ENCODE data around the gene RBM3. TPM values are rescaled to one million over a fixed set of nuclear protein-coding genes. Genes with fewer than 3 reads are reported as not detected.
"Not testable (repeated sequence)": the region's sequence is repeated elsewhere in the genome, so short reads cannot be mapped to it uniquely, and the experiment has no call there.

RBM3 gene
- total RNA-seq (100 to 1,000 TPM in 1 of 2 donors, 10 to 100 TPM in 1; 82.3 to 217 TPM), polyA plus RNA-seq (ENCODE audit: insufficient read length in 6 of 6) (100 to 1,000 TPM; 350 to 454 (median 390) TPM)
- long read RNA-seq, donor 1, transcript RBM3-203 (7 exons, 2,162 nt), result major isoform, 101 of 242 reads
- long read RNA-seq, donor 1, partial matches to known transcripts, result 122 of 242 reads
- long read RNA-seq, donor 1, other reads (novel, unspliced or antisense), result 6 of 242 reads
- long read RNA-seq, donor 2, transcript RBM3-203 (7 exons, 2,162 nt), result major isoform, 109 of 231 reads
- long read RNA-seq, donor 2, partial matches to known transcripts, result 111 of 231 reads
- long read RNA-seq, donor 2, other reads (novel, unspliced or antisense), result 5 of 231 reads
- long read RNA-seq, donor 3, transcript RBM3-203 (7 exons, 2,162 nt), result major isoform, 105 of 122 reads
- long read RNA-seq, donor 3, transcript RBM3-202 (6 exons, 1,130 nt), result minor isoform, 6 of 122 reads
- long read RNA-seq, donor 3, partial matches to known transcripts, result 8 of 122 reads
- long read RNA-seq, donor 3, other reads (novel, unspliced or antisense), result 0 of 122 reads
- long read RNA-seq, donor 4, transcript RBM3-203 (7 exons, 2,162 nt), result major isoform, 38 of 61 reads
- long read RNA-seq, donor 4, transcript RBM3-204 (8 exons, 1,375 nt), result minor isoform, 11 of 61 reads
- long read RNA-seq, donor 4, partial matches to known transcripts, result 4 of 61 reads
- long read RNA-seq, donor 4, other reads (novel, unspliced or antisense), result 8 of 61 reads
- long read RNA-seq, donor 5, transcript RBM3-203 (7 exons, 2,162 nt), result major isoform, 90 of 130 reads
- long read RNA-seq, donor 5, partial matches to known transcripts, result 31 of 130 reads
- long read RNA-seq, donor 5, other reads (novel, unspliced or antisense), result 0 of 130 reads
- long read RNA-seq, donor 6, transcript RBM3-203 (7 exons, 2,162 nt), result major isoform, 121 of 164 reads
- long read RNA-seq, donor 6, partial matches to known transcripts, result 18 of 164 reads
- long read RNA-seq, donor 6, other reads (novel, unspliced or antisense), result 14 of 164 reads
- long read RNA-seq, donor 7, transcript RBM3-202 (6 exons, 1,130 nt), result minor isoform, 6 of 79 reads
- long read RNA-seq, donor 7, transcript RBM3-203 (7 exons, 2,162 nt), result major isoform, 26 of 79 reads
- long read RNA-seq, donor 7, partial matches to known transcripts, result 43 of 79 reads
- long read RNA-seq, donor 7, other reads (novel, unspliced or antisense), result 0 of 79 reads
- long read RNA-seq, donor 8, transcript RBM3-204 (8 exons, 1,375 nt), result minor isoform, 5 of 88 reads
- long read RNA-seq, donor 8, transcript RBM3-203 (7 exons, 2,162 nt), result major isoform, 69 of 88 reads
- long read RNA-seq, donor 8, partial matches to known transcripts, result 7 of 88 reads
- long read RNA-seq, donor 8, other reads (novel, unspliced or antisense), result 0 of 88 reads
- long read RNA-seq, donor 9, result 0 reads
- long read RNA-seq, donor 10, transcript RBM3-203 (7 exons, 2,162 nt), result major isoform, 115 of 136 reads
- long read RNA-seq, donor 10, partial matches to known transcripts, result 3 of 136 reads
- long read RNA-seq, donor 10, other reads (novel, unspliced or antisense), result 12 of 136 reads
- long read RNA-seq, donor 11, transcript RBM3-208 (6 exons, 724 nt), result minor isoform, 6 of 71 reads
- long read RNA-seq, donor 11, transcript RBM3-203 (7 exons, 2,162 nt), result major isoform, 57 of 71 reads
- long read RNA-seq, donor 11, partial matches to known transcripts, result 0 of 71 reads
- long read RNA-seq, donor 11, other reads (novel, unspliced or antisense), result 0 of 71 reads
- long read RNA-seq, donor 12, transcript RBM3-203 (7 exons, 2,162 nt), result major isoform, 60 of 99 reads
- long read RNA-seq, donor 12, partial matches to known transcripts, result 29 of 99 reads
- long read RNA-seq, donor 12, other reads (novel, unspliced or antisense), result 0 of 99 reads

- H3K9me3 ChIP-seq, result no peaks in the 10 kb centered on the region
- H3K36me3 ChIP-seq, result peaks cover 0 to 45% of the 10 kb centered on the region in 2 donors
- intact Hi-C loops (cut with DNase I), result no loop called here
- peak within 1 kb of the TSS; percentile 98 for H3K27ac ChIP-seq
- H3K4me3 ChIP-seq, result peak within 1 kb of the TSS; percentile 62 to 64
- no peaks in the 10 kb centered on the region for H3K27me3 ChIP-seq
- DNase-seq, result peak; percentile 82 to 95 (median 95)
- ATAC-seq, result peak; percentile 98
- peaks cover 0 to 26% of the 10 kb centered on the region in 2 donors for H3K4me1 ChIP-seq
- peak; percentile 25 to 35 for TF ChIP-seq CTCF (IDR thresholded peaks at IDR 0.05)
Measured at GRCh38 chrX:48574270-48575266, at the start of gene RBM3. Gene RBM3 (plus strand): TSS chrX:48574484. CDS start chrX:48575181, 697 bp downstream.

GRCh38 chrX:48525853-48526252 lies 48.4 kb upstream of the RBM3 start:
- DNase-seq; H3K27ac ChIP-seq; intact Hi-C loops (cut with DNase I); H3K9me3 ChIP-seq; H3K4me3 ChIP-seq; H3K27me3 ChIP-seq; ATAC-seq: not testable (repeated sequence)
- H3K36me3 ChIP-seq, result peaks cover 0 to 22% of the 10 kb centered on the region in 2 donors
- H3K4me1 ChIP-seq, result peaks cover 0 to 10% of the 10 kb centered on the region in 2 donors

GRCh38 chrX:48530736-48531135 lies 43.5 kb upstream of the RBM3 start:
- intact Hi-C loops (cut with DNase I), result no loop called here
- Histone ChIP-seq H3K4me1 (no peaks in the 10 kb centered on the region), H3K36me3 (peaks cover 0 to 22% of the 10 kb centered on the region in 2 donors), H3K9me3 (no peaks in the 10 kb centered on the region), H3K27ac (no peak overlapping the region), H3K27me3 (no peaks in the 10 kb centered on the region), H3K4me3 (no peak overlapping the region)
- DNase-seq (no peak), ATAC-seq (no peak)
- no peak for TF ChIP-seq CTCF (IDR thresholded peaks at IDR 0.05)

GRCh38 chrX:48531358-48531959 lies 42.8 kb upstream of the RBM3 start:
- H3K36me3 ChIP-seq, result peaks cover 0 to 21% of the 10 kb centered on the region in 2 donors
- H3K4me1 ChIP-seq, result no peaks in the 10 kb centered on the region
- no peaks in the 10 kb centered on the region for H3K9me3 ChIP-seq
- peak overlapping the region; percentile 30 to 63 for H3K27ac ChIP-seq
- intact Hi-C loops (cut with DNase I), result no loop called here
- ATAC-seq, result peak; percentile 77
- no peaks in the 10 kb centered on the region for H3K27me3 ChIP-seq
- TF ChIP-seq CTCF (IDR thresholded peaks at IDR 0.05), result no peak
- no peak overlapping the region for H3K4me3 ChIP-seq
- DNase-seq, result no peak
